HepG2 (cell line): ENCODE measurements around the gene RASGRF1. TPM values are rescaled to one million over a fixed set of nuclear protein-coding genes. Genes with fewer than 3 reads are reported as not detected.

ENCODE experiments used
- ATAC-seq: fragments of 200-7000 bp; cut with Tn5 transposase; 3 replicates; pipeline ENCODE4 v1.9.1; 2020; ENCODE audit warnings: mild to moderate bottlenecking, moderate library complexity
- BruUV-seq: library from RNA; stranded (reverse); fragments of 400-500 nt; replicated peaks from 2 replicates; lab custom pipeline; 2021; lab: Mats Ljungman, UMichigan
- CTCF ChIA-PET: fragments of 300-600 bp; formaldehyde crosslinking; extraction: SDS; loops from one replicate; lab custom pipeline; 2021; ENCODE audit warnings: low total read pairs, inconsistent platforms, low intra/inter-chr PET ratio; lab: Yijun Ruan, JAX
- POLR2A ChIA-PET: fragments of 350-600 bp; sonication (Branson Sonifier 250); formaldehyde crosslinking; loops from one replicate; lab custom pipeline; 2020; ENCODE audit warnings: antibody characterized with exemption, inconsistent platforms; lab: Yijun Ruan, JAX
- DNase-seq: peaks from one replicate; pipeline ENCODE4 v3.0.0-alpha.2; 2015; ENCODE audit warnings: low spot score
- FAIRE-seq: peaks from 3 replicates; lab custom pipeline; 2011; peaks lifted over from hg19 to GRCh38; lab: Jason Lieb, UNC
- H2AFZ ChIP-seq: one replicate; pipeline ENCODE4 v1.6.1; 2011; ENCODE audit warnings: low read length, inconsistent platforms
- H3K27ac ChIP-seq: fragments of 300-600 bp; 3 replicates; pipeline ENCODE4 v1.8.0; 2011; ENCODE audit warnings: mixed run types, mild to moderate bottlenecking, mixed read lengths, low read length, inconsistent platforms; ENCODE audit not compliant: insufficient read depth; ENCODE audit errors: extremely low read length
- H3K27me3 ChIP-seq, 2 experiments: fragments of 200-600 bp in 1 of 2; 2 replicates in 1 of 2; 3 replicates in 1 of 2; pipeline versions ENCODE4 v1.6.0 to v1.8.0; 2011; ENCODE audit warnings: low read length in 2 of 2, mild to moderate bottlenecking in 2 of 2, moderate library complexity in 2 of 2, inconsistent platforms in 1 of 2; ENCODE audit not compliant: insufficient read depth in 2 of 2, control insufficient read depth in 1 of 2
- H3K36me3 ChIP-seq, 2 experiments: fragments of 200-600 bp in 1 of 2; replicated peaks in 1 of 2; 2 replicates in 1 of 2; 3 replicates in 1 of 2; pipeline versions ENCODE4 v1.5.1 to v1.8.0; 2011; ENCODE audit warnings: low read length in 2 of 2, inconsistent platforms in 1 of 2; ENCODE audit not compliant: insufficient read depth in 2 of 2, control insufficient read depth in 1 of 2
- H3K4me1 ChIP-seq: 2 replicates; pipeline ENCODE4 v1.5.1; 2012; ENCODE audit warnings: low read length, inconsistent platforms; ENCODE audit not compliant: insufficient read depth
- H3K4me2 ChIP-seq: 2 replicates; pipeline ENCODE4 v1.6.0; 2011; ENCODE audit warnings: low read depth, low read length, inconsistent platforms
- H3K4me3 ChIP-seq, 3 experiments: fragments of 200-600 bp in 1 of 3; sonication (generic), shearing (Covaris generic) in 1 of 3; replicated peaks in 1 of 3; 2 replicates each; pipeline ENCODE4 v1.5.1; 2011 to 2016; ENCODE audit warnings: low read length in 3 of 3, inconsistent platforms in 2 of 3, low read depth in 2 of 3, mild to moderate bottlenecking in 2 of 3, control low read depth in 1 of 3, mixed read lengths in 1 of 3; ENCODE audit not compliant: insufficient read depth in 1 of 3
- H3K79me2 ChIP-seq: one replicate; pipeline ENCODE4 v1.6.1; 2011; ENCODE audit warnings: low read length, inconsistent platforms; ENCODE audit not compliant: insufficient read depth
- H3K9ac ChIP-seq: 2 replicates; pipeline ENCODE4 v1.6.0; 2011; ENCODE audit warnings: mild to moderate bottlenecking, low read depth, low read length, inconsistent platforms; ENCODE audit not compliant: insufficient read depth
- H3K9me3 ChIP-seq: 2 replicates; pipeline ENCODE4 v1.5.1; 2012; ENCODE audit warnings: mild to moderate bottlenecking, low read length
- H4K20me1 ChIP-seq: 2 replicates; pipeline ENCODE4 v1.6.0; 2011; ENCODE audit warnings: inconsistent platforms, mild to moderate bottlenecking, low read length, moderate library complexity; ENCODE audit not compliant: insufficient read depth
- CENPT ChIP-seq: sonication (generic); formaldehyde crosslinking; IDR thresholded peaks from 2 replicates; pipeline ENCODE4 v1.8.0; 2022; ENCODE audit warnings: low read depth, mild to moderate bottlenecking, moderate library complexity, missing genetic modification reagents
- GZF1 ChIP-seq: sonication (generic); formaldehyde crosslinking; IDR thresholded peaks from 2 replicates; pipeline ENCODE4 v1.5.1; 2020; ENCODE audit warnings: mild to moderate bottlenecking, missing genetic modification reagents
- IKZF4 ChIP-seq: sonication (generic); formaldehyde crosslinking; IDR thresholded peaks from 2 replicates; pipeline ENCODE4 v1.5.1; 2020; ENCODE audit warnings: borderline replicate concordance, mild to moderate bottlenecking, low read depth, missing genetic modification reagents; ENCODE audit errors: not compliant biosample characterization
- NFE2 ChIP-seq: sonication (generic); formaldehyde crosslinking; IDR thresholded peaks from 2 replicates; pipeline ENCODE4 v1.4.0; 2020; ENCODE audit warnings: missing genetic modification reagents
- NFYB ChIP-seq: sonication (generic); formaldehyde crosslinking; IDR thresholded peaks from 2 replicates; pipeline ENCODE4 v1.4.0; 2020; ENCODE audit warnings: missing genetic modification reagents
- RAD21 ChIP-seq: fragments of 450-650 bp; formaldehyde crosslinking; IDR thresholded peaks from 2 replicates; pipeline ENCODE4 v1.5.0; 2020; ENCODE audit warnings: mild to moderate bottlenecking
- RARA ChIP-seq: IDR thresholded peaks from 2 replicates; pipeline ENCODE4 v1.6.1; 2016; ENCODE audit warnings: missing genetic modification reagents, missing compliant biosample characterization
- RXRA ChIP-seq: sonication (generic); formaldehyde crosslinking; IDR thresholded peaks from 2 replicates; pipeline ENCODE4 v1.5.1; 2020; ENCODE audit warnings: missing genetic modification reagents
- TCF12 ChIP-seq, 2 experiments: fragments of 450-650 bp in 1 of 2; sonication (generic) in 1 of 2; formaldehyde crosslinking in 1 of 2; IDR thresholded peaks; 2 replicates each; pipeline versions ENCODE4 v1.6.1 to v1.8.0; 2017 to 2022; ENCODE audit warnings: antibody characterized with exemption in 1 of 2, mild to moderate bottlenecking in 1 of 2, missing genetic modification reagents in 1 of 2, moderate library complexity in 1 of 2
- TEAD2 ChIP-seq: sonication (generic); formaldehyde crosslinking; IDR thresholded peaks from 2 replicates; pipeline ENCODE4 v1.9.0; 2021; ENCODE audit warnings: missing genetic modification reagents
- THYN1 ChIP-seq: sonication (generic); formaldehyde crosslinking; IDR thresholded peaks from 2 replicates; pipeline ENCODE4 v1.8.1; 2023; ENCODE audit warnings: low read depth, mild to moderate bottlenecking, moderate library complexity, missing genetic modification reagents, borderline replicate concordance
- ZNF775 ChIP-seq: sonication (generic); formaldehyde crosslinking; IDR thresholded peaks from 2 replicates; pipeline ENCODE4 v1.4.0; 2020; ENCODE audit warnings: missing genetic modification reagents, mild to moderate bottlenecking, moderate library complexity, borderline replicate concordance
- ZZZ3 ChIP-seq: sonication (generic); formaldehyde crosslinking; IDR thresholded peaks from 2 replicates; pipeline ENCODE4 v1.4.0; 2020; ENCODE audit warnings: missing genetic modification reagents, mild to moderate bottlenecking, borderline replicate concordance
- WGBS: methylation state at CpG from one replicate; pipeline ENCODE4 v1.1.6; 2017; ENCODE audit warnings: low lambda C conversion rate; 5-methylcytosine and 5-hydroxymethylcytosine counted together
- in situ Hi-C: cut with HindIII; loops from 2 replicates; pipeline ENCODE4 v1.10.0; 2017; ENCODE audit warnings: low pct_unique_long_range_greater_than_20kb; ENCODE audit not compliant: extremely low pct_ligation_motif_present
- intact Hi-C: fragments of 100-400 bp; cut with micrococcal nuclease; formaldehyde crosslinking; loops from one replicate; pipeline ENCODE4 v1.10.0; 2022; ENCODE audit not compliant: unreplicated experiment
- polyA plus RNA-seq, 8 experiments: library from polyadenylated mRNA; depleted of rRNA in 3 of 8; stranded (reverse) in 7 of 8; unstranded in 1 of 8; fragments of >200 nt; fragmentation: Illumina TruSeq in 4 of 8; extraction: Trizol in 4 of 8; gene quantifications; 2 replicates each; pipeline versions ENCODE4 v1.2.1 to v1.2.3, GENCODE V29; 2011 to 2016; ENCODE audit warnings: low read depth in 4 of 8, missing spikeins in 1 of 8, mixed read lengths in 1 of 8; ENCODE audit not compliant: insufficient read depth in 1 of 8
- total RNA-seq, 5 experiments: library from RNA; depleted of rRNA; stranded (reverse); fragments of >200 nt; fragmentation: Illumina TruSeq; extraction: Trizol; gene quantifications; 2 replicates each; pipeline ENCODE4 v1.2.3, GENCODE V29; 2016; ENCODE audit warnings: low read depth in 1 of 5
- TF ChIP-seq, protein P1 (sequence below): sonication (generic); formaldehyde crosslinking; conservative IDR thresholded peaks from 2 replicates; pipeline ENCODE4 v1.8.0; 2022; ENCODE audit warnings: low read depth, missing genetic modification reagents
- TF ChIP-seq, protein P2 (sequence below): sonication (generic); formaldehyde crosslinking; IDR thresholded peaks from 2 replicates; pipeline ENCODE4 v1.5.0; 2020; ENCODE audit warnings: mild to moderate bottlenecking, missing genetic modification reagents, borderline replicate concordance
- TF ChIP-seq, protein P3 (sequence below): sonication (generic); formaldehyde crosslinking; IDR thresholded peaks from 2 replicates; pipeline ENCODE4 v1.4.0; 2020; ENCODE audit warnings: mild to moderate bottlenecking, missing genetic modification reagents
- TF ChIP-seq, protein P4 (sequence below): sonication (generic); formaldehyde crosslinking; IDR thresholded peaks from 2 replicates; pipeline ENCODE4 v1.5.0; 2020; ENCODE audit warnings: mild to moderate bottlenecking, missing genetic modification reagents, moderate library complexity

Gene RASGRF1
- total and polyA plus RNA-seq, 2 of the 13 experiments (the other 11 are each of a cell fraction or from before 2014, with no cell fraction given): 0.55 to 3.0 TPM

DNA sequence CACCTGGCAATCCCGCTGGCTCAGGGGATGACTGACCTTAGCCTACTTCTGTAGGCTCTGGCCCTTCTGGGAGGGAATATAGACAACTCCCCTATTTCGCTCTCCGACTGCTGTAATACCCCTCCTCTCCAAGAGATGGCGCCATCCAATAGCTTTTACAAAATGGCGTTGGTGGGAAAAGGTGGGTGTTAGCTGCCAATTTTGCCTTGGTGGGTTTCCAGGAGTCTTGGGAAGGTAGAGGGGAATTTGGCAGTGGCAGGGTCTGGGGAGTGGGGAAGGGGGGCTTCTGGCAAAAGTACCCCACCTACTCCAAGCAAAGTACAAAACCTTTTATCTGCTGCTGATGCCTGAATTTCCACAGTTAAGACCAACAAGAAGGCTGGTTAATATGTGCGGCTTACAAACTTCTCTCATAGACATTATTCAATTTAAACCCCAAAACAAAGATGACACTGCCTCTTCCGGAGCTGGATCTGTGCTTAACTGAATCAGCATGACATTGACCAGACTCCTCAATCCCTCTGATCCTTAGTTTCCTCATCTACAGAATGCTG, 62.1 kb downstream of the RASGRF1 start:
- ChIA-PET POLR2A (interaction anchor here (1.0 to 1.3 kb wide), 3 partner anchors 35 to 158 kb away, joined by 3 to 8 read pairs (median 4); no protein-coding TSS in a partner anchor), CTCF (interaction anchor here (1.0 to 5.4 kb wide), 3 partner anchors 119 to 159 kb away, joined by 3 to 56 read pairs (median 4); no protein-coding TSS in a partner anchor)
- Histone ChIP-seq H3K4me1 (peaks cover 51% of the 10 kb centered on the region), H3K27me3 (no peaks in the 10 kb centered on the region), H3K27ac (no peak overlapping the region), H3K9ac (no peak overlapping the region), H3K4me2 (peak overlapping the region; percentile 64; the same call in 1 of the 2 replicates), H3K9me3 (no peaks in the 10 kb centered on the region), H2AFZ (no peak overlapping the region), H4K20me1 (no peaks in the 10 kb centered on the region), H3K79me2 (no peaks in the 10 kb centered on the region), H3K36me3 (no peaks in the 10 kb centered on the region), H3K4me3 (no peak overlapping the region)
- WGBS: 8% methylated on average over 7 of the region's 7 CpGs
- DNase-seq (peak; percentile 63), ATAC-seq (peak; percentile 55), FAIRE-seq (peak; percentile 51)
- intact Hi-C loops: no loop called here
- BruUV-seq: no TSS peak
- in situ Hi-C loops: loop anchor here (5.0 kb wide), 1 partner anchor 154 kb away; no protein-coding TSS in a partner anchor
- no peak for TF ChIP-seq ZNF775
- TF ChIP-seq, protein P1, sequence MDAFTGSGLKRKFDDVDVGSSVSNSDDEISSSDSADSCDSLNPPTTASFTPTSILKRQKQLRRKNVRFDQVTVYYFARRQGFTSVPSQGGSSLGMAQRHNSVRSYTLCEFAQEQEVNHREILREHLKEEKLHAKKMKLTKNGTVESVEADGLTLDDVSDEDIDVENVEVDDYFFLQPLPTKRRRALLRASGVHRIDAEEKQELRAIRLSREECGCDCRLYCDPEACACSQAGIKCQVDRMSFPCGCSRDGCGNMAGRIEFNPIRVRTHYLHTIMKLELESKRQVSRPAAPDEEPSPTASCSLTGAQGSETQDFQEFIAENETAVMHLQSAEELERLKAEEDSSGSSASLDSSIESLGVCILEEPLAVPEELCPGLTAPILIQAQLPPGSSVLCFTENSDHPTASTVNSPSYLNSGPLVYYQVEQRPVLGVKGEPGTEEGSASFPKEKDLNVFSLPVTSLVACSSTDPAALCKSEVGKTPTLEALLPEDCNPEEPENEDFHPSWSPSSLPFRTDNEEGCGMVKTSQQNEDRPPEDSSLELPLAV (CRISPR knock-in tag): no peak
- TF ChIP-seq TCF12 (IDR thresholded peaks at IDR 0.05): no peak
- no peak for TF ChIP-seq TCF12 (CRISPR knock-in tag; IDR thresholded peaks at IDR 0.05)
- TF ChIP-seq IKZF4: no peak
- TF ChIP-seq THYN1 (CRISPR knock-in tag): no peak
- TF ChIP-seq ZZZ3 (CRISPR knock-in tag): no peak
- no peak for TF ChIP-seq RARA (CRISPR knock-in tag)
- TF ChIP-seq, protein P2, sequence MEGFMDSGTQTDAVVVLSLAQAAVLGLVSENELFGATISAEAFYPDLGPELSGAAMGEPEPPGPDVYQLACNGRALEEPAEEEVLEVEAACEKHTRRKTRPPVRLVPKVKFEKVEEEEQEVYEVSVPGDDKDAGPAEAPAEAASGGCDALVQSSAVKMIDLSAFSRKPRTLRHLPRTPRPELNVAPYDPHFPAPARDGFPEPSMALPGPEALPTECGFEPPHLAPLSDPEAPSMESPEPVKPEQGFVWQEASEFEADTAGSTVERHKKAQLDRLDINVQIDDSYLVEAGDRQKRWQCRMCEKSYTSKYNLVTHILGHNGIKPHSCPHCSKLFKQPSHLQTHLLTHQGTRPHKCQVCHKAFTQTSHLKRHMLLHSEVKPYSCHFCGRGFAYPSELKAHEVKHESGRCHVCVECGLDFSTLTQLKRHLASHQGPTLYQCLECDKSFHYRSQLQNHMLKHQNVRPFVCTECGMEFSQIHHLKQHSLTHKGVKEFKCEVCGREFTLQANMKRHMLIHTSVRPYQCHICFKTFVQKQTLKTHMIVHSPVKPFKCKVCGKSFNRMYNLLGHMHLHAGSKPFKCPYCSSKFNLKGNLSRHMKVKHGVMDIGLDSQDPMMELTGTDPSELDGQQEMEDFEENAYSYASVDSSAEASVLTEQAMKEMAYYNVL: no peak
- TF ChIP-seq NFE2 (CRISPR knock-in tag): no peak
- TF ChIP-seq, protein P3, sequence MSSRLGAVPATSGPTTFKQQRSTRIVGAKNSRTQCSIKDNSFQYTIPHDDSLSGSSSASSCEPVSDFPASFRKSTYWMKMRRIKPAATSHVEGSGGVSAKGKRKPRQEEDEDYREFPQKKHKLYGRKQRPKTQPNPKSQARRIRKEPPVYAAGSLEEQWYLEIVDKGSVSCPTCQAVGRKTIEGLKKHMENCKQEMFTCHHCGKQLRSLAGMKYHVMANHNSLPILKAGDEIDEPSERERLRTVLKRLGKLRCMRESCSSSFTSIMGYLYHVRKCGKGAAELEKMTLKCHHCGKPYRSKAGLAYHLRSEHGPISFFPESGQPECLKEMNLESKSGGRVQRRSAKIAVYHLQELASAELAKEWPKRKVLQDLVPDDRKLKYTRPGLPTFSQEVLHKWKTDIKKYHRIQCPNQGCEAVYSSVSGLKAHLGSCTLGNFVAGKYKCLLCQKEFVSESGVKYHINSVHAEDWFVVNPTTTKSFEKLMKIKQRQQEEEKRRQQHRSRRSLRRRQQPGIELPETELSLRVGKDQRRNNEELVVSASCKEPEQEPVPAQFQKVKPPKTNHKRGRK (CRISPR knock-in tag): no peak
- no peak for TF ChIP-seq NFYB (CRISPR knock-in tag)
- peak; percentile 72 for TF ChIP-seq RAD21
- no peak for TF ChIP-seq CENPT
- TF ChIP-seq RXRA (CRISPR knock-in tag): no peak
- TF ChIP-seq, protein P4, sequence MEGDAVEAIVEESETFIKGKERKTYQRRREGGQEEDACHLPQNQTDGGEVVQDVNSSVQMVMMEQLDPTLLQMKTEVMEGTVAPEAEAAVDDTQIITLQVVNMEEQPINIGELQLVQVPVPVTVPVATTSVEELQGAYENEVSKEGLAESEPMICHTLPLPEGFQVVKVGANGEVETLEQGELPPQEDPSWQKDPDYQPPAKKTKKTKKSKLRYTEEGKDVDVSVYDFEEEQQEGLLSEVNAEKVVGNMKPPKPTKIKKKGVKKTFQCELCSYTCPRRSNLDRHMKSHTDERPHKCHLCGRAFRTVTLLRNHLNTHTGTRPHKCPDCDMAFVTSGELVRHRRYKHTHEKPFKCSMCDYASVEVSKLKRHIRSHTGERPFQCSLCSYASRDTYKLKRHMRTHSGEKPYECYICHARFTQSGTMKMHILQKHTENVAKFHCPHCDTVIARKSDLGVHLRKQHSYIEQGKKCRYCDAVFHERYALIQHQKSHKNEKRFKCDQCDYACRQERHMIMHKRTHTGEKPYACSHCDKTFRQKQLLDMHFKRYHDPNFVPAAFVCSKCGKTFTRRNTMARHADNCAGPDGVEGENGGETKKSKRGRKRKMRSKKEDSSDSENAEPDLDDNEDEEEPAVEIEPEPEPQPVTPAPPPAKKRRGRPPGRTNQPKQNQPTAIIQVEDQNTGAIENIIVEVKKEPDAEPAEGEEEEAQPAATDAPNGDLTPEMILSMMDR (CRISPR knock-in tag): peak; percentile 89
- TF ChIP-seq GZF1 (CRISPR knock-in tag): no peak
- no peak for TF ChIP-seq TEAD2 (CRISPR knock-in tag)
